ENCODE measurements around the gene TANK. TPM values are rescaled to one million over a fixed set of nuclear protein-coding genes. Genes with fewer than 3 reads are reported as not detected.

Gene TANK
- total and polyA plus RNA-seq, 2 of the 8 experiments (the other 6 are each of a cell fraction or from before 2014, with no cell fraction given), result 7.0 to 26.1 TPM

- no peak for TF ChIP-seq CHD7 (IDR thresholded peaks at IDR 0.05; ENCODE audit: insufficient replicate concordance, low read length)
- no peak for TF ChIP-seq CEBPB (IDR thresholded peaks at IDR 0.05; ENCODE audit: low read depth, low read length)
- TF ChIP-seq SP2 (IDR thresholded peaks at IDR 0.05; ENCODE audit: low read length), result no peak
- TF ChIP-seq ATF2 (IDR thresholded peaks at IDR 0.05; ENCODE audit: low read length), result no peak
- TF ChIP-seq TEAD4 (IDR thresholded peaks at IDR 0.05; ENCODE audit: low read depth, low read length), result no peak
These were observed 13.9 kb upstream of the TANK start (continued) for GRCh38 chr2:161146209-161146775.

All from H1 (cell line).